ENCODE measurements around the gene TMEM132D.

Gene TMEM132D

DNA sequence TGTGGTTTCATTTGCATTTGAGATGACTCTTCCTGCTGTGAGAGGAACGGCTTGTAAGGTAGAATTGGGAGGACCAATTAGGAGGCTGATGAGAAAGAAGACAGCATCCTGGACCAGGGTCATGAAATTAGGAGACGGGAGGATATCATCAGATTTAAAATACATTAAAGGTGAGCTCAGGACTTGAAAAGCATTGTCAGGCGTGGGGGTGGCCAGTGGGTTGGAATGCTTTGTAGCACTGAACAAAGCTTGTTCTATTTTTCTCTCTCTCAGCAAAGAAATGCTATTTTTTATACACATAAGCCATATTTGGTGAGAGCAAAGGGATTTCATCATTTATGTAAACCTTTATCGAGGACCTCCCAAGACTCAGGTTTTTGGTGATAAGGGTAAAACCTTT lies 157.5 kb downstream of the TMEM132D start:
- Histone ChIP-seq H3K9ac (no peak overlapping the region), H3K27me3 (ENCODE audit: insufficient read depth, low read depth) (no peaks in the 10 kb centered on the region), H3K4me2 (no peak overlapping the region), H3K4me1 (ENCODE audit: low read depth, poor library complexity, severe bottlenecking) (no peaks in the 10 kb centered on the region), H3K27ac (no peak overlapping the region), H3K79me2 (ENCODE audit: insufficient read depth, low read depth) (no peaks in the 10 kb centered on the region), H3K36me3 (ENCODE audit: insufficient read depth) (no peaks in the 10 kb centered on the region), H4K20me1 (ENCODE audit: insufficient read depth) (no peaks in the 10 kb centered on the region), H3K4me3 (IDR thresholded peaks at IDR 0.05; ENCODE audit: insufficient read depth, low read depth, low read length) (no peak overlapping the region), H2AFZ (ENCODE audit: low read depth) (no peak overlapping the region)
- no peak for TF ChIP-seq CTCF (conservative IDR thresholded peaks at IDR 0.05; ENCODE audit: low read depth, low read length)

DNA sequence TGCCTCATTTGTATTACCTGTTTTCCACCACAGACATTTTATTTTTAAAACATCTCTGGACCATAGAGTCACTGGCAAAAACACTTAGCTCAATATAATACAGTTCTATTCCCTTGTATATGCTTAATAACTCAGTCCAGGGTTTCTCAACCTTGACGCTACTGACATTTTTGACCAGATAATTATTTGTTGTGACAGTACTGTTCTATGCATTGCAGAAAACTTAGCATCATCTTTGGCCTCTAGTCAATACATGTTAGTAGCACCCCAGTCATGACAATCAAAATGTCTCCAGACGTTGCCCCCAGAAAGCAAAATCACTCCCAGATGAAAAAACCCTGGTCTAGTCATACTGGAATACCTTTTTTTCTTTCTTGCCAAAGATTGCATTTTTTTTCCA lies 174.7 kb downstream of the TMEM132D start:
- Histone ChIP-seq H3K27me3 (ENCODE audit: insufficient read depth, low read depth) (no peaks in the 10 kb centered on the region), H3K4me2 (no peak overlapping the region), H3K27ac (no peak overlapping the region), H3K9ac (no peak overlapping the region), H2AFZ (ENCODE audit: low read depth) (no peak overlapping the region), H3K4me1 (ENCODE audit: low read depth, poor library complexity, severe bottlenecking) (no peaks in the 10 kb centered on the region), H3K4me3 (IDR thresholded peaks at IDR 0.05; ENCODE audit: insufficient read depth, low read depth, low read length) (no peak overlapping the region), H4K20me1 (ENCODE audit: insufficient read depth) (no peaks in the 10 kb centered on the region), H3K36me3 (ENCODE audit: insufficient read depth) (no peaks in the 10 kb centered on the region), H3K79me2 (ENCODE audit: insufficient read depth, low read depth) (no peaks in the 10 kb centered on the region)
- TF ChIP-seq CTCF (conservative IDR thresholded peaks at IDR 0.05; ENCODE audit: low read depth, low read length): no peak

DNA sequence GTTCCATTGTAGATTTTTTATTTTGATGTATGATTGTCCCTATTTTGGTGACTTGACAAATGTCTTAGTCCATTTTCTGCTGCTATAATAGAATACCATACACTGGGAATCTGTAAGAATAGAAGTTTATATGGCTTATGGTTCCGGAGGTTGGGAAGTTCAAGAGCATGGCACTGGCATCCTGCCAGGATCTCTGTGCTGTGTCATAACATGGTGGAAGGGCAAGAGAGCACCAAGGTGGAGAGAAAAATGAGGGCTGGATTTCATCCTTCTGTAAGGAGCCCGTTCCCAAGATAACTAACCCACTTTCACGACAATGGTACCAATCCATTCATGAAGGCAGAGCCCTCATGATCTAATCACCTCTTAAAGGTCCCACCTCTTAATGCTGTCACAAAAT lies 176.7 kb downstream of the TMEM132D start:
- H3K27ac ChIP-seq: no peak overlapping the region
- H3K79me2 ChIP-seq (ENCODE audit: insufficient read depth, low read depth): no peaks in the 10 kb centered on the region
- H3K4me3 ChIP-seq (IDR thresholded peaks at IDR 0.05; ENCODE audit: insufficient read depth, low read depth, low read length): no peak overlapping the region
- no peaks in the 10 kb centered on the region for H3K36me3 ChIP-seq (ENCODE audit: insufficient read depth)
- no peak for TF ChIP-seq CTCF (conservative IDR thresholded peaks at IDR 0.05; ENCODE audit: low read depth, low read length)
- no peak overlapping the region for H2AFZ ChIP-seq (ENCODE audit: low read depth)
- H3K9ac ChIP-seq: no peak overlapping the region
- no peaks in the 10 kb centered on the region for H3K4me1 ChIP-seq (ENCODE audit: low read depth, poor library complexity, severe bottlenecking)
- H3K4me2 ChIP-seq: no peak overlapping the region
- H4K20me1 ChIP-seq (ENCODE audit: insufficient read depth): no peaks in the 10 kb centered on the region
- no peaks in the 10 kb centered on the region for H3K27me3 ChIP-seq (ENCODE audit: insufficient read depth, low read depth)

GRCh38 chr12:129723260-129723659 lies 180.6 kb downstream of the TMEM132D start:
- no peak overlapping the region for H2AFZ ChIP-seq (ENCODE audit: low read depth)
- no peak overlapping the region for H3K4me3 ChIP-seq (IDR thresholded peaks at IDR 0.05; ENCODE audit: insufficient read depth, low read depth, low read length)
- H3K36me3 ChIP-seq (ENCODE audit: insufficient read depth): no peaks in the 10 kb centered on the region
- no peak overlapping the region for H3K27ac ChIP-seq
- H3K79me2 ChIP-seq (ENCODE audit: insufficient read depth, low read depth): no peaks in the 10 kb centered on the region
- no peak overlapping the region for H3K4me2 ChIP-seq
- H3K9ac ChIP-seq: no peak overlapping the region
- no peaks in the 10 kb centered on the region for H4K20me1 ChIP-seq (ENCODE audit: insufficient read depth)
- no peaks in the 10 kb centered on the region for H3K27me3 ChIP-seq (ENCODE audit: insufficient read depth, low read depth)
- TF ChIP-seq CTCF (conservative IDR thresholded peaks at IDR 0.05; ENCODE audit: low read depth, low read length): no peak
- no peaks in the 10 kb centered on the region for H3K4me1 ChIP-seq (ENCODE audit: low read depth, poor library complexity, severe bottlenecking)

DNA sequence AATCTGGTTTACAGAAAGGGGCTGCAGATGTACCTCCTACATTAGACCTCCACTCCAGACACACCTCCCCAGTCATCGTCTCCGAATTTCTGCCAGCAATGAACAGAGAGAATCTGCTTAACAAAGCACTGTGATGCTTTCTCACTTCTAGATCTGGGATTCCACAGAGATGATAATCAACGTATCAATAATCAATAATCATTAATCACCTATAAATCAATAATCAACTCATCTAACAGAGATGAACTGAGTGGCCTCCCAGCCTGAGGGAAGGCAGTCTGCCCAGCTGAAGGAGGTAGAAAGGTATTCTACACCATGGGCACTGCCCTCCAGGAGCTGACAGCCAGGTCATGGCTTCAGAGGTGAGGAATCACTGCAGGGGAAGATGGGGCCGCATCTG lies 183.2 kb downstream of the TMEM132D start:
- Histone ChIP-seq H4K20me1 (ENCODE audit: insufficient read depth) (no peaks in the 10 kb centered on the region), H3K79me2 (ENCODE audit: insufficient read depth, low read depth) (no peaks in the 10 kb centered on the region), H3K9ac (no peak overlapping the region), H3K36me3 (ENCODE audit: insufficient read depth) (no peaks in the 10 kb centered on the region), H3K4me1 (ENCODE audit: low read depth, poor library complexity, severe bottlenecking) (no peaks in the 10 kb centered on the region), H3K27me3 (ENCODE audit: insufficient read depth, low read depth) (no peaks in the 10 kb centered on the region), H3K4me2 (no peak overlapping the region), H3K27ac (no peak overlapping the region), H3K4me3 (IDR thresholded peaks at IDR 0.05; ENCODE audit: insufficient read depth, low read depth, low read length) (no peak overlapping the region), H2AFZ (ENCODE audit: low read depth) (no peak overlapping the region)
- TF ChIP-seq CTCF (conservative IDR thresholded peaks at IDR 0.05; ENCODE audit: low read depth, low read length): no peak
